IPS DF 6.9 (cell line): ENCODE data around the gene GMEB2.
"Not testable (repeated sequence)": the region's sequence is repeated elsewhere in the genome, so short reads cannot be mapped to it uniquely, and the experiment has no call there.

Experiments
- DNase-seq: peaks from one replicate; pipeline ENCODE4 v3.0.0-alpha.2; 2013; ENCODE audit warnings: low read depth, low spot score
- H3K27ac ChIP-seq: one replicate; pipeline ENCODE4 v1.5.1; 2013; ENCODE audit warnings: low read length, control low read depth
- H3K27me3 ChIP-seq: 2 replicates; pipeline ENCODE4 v1.6.1; 2013; ENCODE audit warnings: mild to moderate bottlenecking, low read length; ENCODE audit not compliant: control insufficient read depth, insufficient read depth
- H3K36me3 ChIP-seq: 2 replicates; pipeline ENCODE4 v1.6.1; 2013; ENCODE audit warnings: low read length; ENCODE audit not compliant: control insufficient read depth, insufficient read depth
- H3K4me1 ChIP-seq: 2 replicates; pipeline ENCODE4 v1.6.1; 2013; ENCODE audit warnings: low read length; ENCODE audit not compliant: control insufficient read depth, insufficient read depth
- H3K4me3 ChIP-seq: 2 replicates; pipeline ENCODE4 v1.5.1; 2013; ENCODE audit warnings: mild to moderate bottlenecking, low read length
- H3K9me3 ChIP-seq: 2 replicates; pipeline ENCODE4 v1.6.1; 2013; ENCODE audit warnings: low read length, inconsistent platforms; ENCODE audit not compliant: control insufficient read depth, insufficient read depth
- WGBS: extraction: QIAGEN DNeasy Blood & Tissue Kit; methylation state at CpG from one replicate; pipeline ENCODE4 v1.1.7; 2013; ENCODE audit warnings: mixed read lengths, missing lambda C conversion rate; ENCODE audit not compliant: insufficient read length, insufficient coverage; 5-methylcytosine and 5-hydroxymethylcytosine counted together

GMEB2 gene

DNA sequence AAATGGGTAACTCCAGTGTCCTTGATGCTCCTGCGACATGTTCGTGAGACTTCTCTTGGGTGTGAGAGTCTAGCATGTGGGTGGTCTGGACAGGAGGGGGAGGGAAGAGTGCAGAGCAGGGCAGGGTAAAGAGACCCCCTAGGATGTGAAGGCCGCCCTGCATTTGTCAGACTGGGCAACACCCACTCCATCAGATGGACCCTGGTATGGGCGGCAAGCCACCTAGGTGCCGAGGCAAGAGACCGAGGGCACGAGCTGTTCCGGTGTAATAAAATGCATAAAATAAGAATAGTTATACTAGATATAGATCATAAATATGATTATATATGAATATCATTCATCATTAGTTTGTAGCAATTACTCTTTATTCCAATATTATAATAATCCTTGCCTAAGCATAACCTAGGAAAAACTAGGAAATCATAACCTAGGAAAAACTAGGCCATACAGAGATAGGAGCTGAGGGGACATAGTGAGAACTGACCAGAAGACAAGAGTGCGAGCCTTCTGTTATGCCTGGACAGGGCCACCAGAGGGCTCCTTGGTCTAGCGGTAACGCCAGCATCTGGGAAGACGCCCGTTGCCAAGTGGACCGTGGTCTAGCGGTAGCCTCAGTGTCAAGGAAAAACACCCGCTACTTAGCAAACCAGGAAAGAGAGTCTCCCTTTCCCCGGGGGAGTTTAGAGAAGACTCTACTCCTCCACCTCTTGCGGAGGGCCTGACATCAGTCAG lies 12.9 kb downstream of the GMEB2 start:
- no CpG with 5 or more reads among the region's 18 CpGs for WGBS
- H3K36me3 ChIP-seq = peaks cover 32% of the 10 kb centered on the region
- H3K27ac ChIP-seq, H3K9me3 ChIP-seq, H3K4me3 ChIP-seq, H3K4me1 ChIP-seq, H3K27me3 ChIP-seq, DNase-seq: not testable (repeated sequence)

DNA sequence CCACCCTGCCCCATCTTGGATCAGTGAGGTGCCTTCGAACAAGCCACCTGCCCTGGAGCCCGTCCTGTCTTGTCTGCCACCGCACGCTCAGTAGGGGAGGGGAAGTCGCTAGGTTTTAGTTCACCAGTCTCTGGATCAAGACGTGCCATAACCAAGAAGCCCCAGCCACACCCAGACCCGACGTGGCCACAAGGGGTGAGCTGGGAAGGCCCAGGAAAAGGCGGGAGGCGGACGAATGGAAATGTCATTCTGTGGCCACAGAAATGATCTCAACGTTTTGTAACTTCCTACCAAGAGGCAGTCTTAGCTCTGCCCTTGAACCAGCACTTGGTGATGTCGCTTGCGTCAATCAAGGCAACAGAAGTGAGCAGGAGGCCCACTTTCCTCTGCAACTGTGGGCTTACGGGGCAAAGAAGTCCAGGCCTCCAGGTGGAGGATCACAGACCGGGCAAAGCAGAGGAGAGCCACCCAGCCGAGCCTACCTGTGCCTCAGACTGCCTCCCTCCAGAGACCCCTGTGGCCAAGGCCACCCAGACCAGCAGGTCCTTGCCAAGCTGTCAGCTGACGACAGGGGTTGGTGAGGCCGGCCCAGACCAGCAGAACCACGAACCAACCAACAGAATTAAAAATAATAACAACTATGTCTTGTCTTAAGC lies 14.5 kb downstream of the GMEB2 start:
- H3K36me3 ChIP-seq = peaks cover 20% of the 10 kb centered on the region; the same call in 1 of the 2 replicates

DNA sequence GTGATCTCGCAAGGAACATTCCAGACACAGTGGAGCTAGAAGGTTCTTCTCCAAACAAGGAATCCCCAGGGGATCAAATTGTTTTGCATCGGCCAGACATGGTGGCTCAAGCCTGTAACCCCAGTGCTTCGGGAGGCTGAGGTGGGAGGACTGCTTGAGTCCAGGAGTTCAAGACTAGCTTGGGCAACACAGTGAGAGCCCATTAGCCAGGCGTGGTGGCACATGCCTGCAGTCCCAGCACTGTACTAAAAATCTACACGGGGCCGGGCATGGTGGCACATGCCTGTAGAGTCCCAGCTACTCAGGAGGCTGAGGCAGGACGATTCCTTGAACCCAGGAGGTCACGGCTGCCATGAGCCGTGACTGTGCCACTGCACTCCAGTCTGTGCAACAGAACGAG lies 15.3 kb downstream of the GMEB2 start:
- H3K9me3 ChIP-seq = no peaks in the 10 kb centered on the region; the same call in 1 of the 2 replicates
- no peak for DNase-seq
- no peak overlapping the region for H3K27ac ChIP-seq
- H3K4me3 ChIP-seq = no peak overlapping the region
- 0 out of 2 replicates have a peak, but pooled peaks cover 14% of the 10 kb centered on the region for H3K36me3 ChIP-seq
- no CpG with 5 or more reads among the region's 10 CpGs for WGBS
- no peaks in the 10 kb centered on the region for H3K27me3 ChIP-seq
- no peaks in the 10 kb centered on the region for H3K4me1 ChIP-seq

More for the DNA sequence above, 14.5 kb downstream of the GMEB2 start:
- Histone ChIP-seq H3K27me3 (no peaks in the 10 kb centered on the region), H3K9me3 (no peaks in the 10 kb centered on the region; the same call in 1 of the 2 replicates), H3K4me1 (no peaks in the 10 kb centered on the region), H3K27ac (no peak overlapping the region), H3K4me3 (no peak overlapping the region)
- WGBS = no CpG with 5 or more reads among the region's 20 CpGs
- no peak for DNase-seq

DNA sequence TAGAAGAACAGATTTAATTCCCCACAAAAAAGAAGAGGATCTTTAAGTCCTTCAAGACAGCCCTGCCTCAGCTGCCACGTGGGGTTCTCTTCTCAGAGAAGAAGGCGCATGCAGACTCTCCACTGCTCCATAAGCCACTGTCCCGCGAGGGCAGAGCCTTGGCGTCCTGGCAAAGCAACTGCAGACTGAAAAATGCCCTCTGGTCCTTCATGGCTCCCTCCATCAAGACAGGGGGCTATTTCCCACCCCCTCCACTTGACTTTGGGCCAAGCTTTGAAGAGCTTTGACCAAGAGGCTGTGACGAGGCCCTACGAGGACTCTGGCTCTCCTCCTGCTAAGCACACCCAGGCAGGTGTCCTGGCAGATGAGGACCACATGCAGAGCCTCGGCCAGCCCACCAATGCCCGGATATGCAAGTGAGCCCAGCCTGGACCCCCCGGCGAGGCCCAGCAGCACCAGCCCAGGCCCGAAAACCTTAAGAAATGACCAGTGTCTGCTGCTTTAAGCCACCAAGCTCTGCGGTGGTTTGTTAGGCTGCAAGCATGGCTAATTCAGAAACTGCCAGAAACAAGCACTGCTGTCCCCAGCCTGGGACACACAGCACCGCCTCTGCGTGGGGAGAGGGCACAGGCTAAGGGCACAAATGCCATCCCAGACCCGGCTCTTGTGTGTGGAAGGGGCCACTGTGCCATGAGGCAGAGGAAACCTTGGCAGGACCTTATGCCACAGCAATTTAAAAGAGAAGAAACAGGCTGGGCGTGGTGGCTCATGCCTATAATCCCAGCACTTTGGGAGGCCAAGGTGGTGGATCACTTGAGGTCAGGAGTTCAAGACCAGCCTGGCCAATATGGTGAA lies 16.1 kb downstream of the GMEB2 start:
- no peaks in the 10 kb centered on the region; the same call in 1 of the 2 replicates for H3K9me3 ChIP-seq
- H3K4me1 ChIP-seq = no peaks in the 10 kb centered on the region
- no peak overlapping the region for H3K4me3 ChIP-seq
- no peak for DNase-seq
- no peak overlapping the region for H3K27ac ChIP-seq
- no CpG with 5 or more reads among the region's 17 CpGs for WGBS
- H3K27me3 ChIP-seq = no peaks in the 10 kb centered on the region
- H3K36me3 ChIP-seq = 0 out of 2 replicates have a peak, but pooled peaks cover 11% of the 10 kb centered on the region

DNA sequence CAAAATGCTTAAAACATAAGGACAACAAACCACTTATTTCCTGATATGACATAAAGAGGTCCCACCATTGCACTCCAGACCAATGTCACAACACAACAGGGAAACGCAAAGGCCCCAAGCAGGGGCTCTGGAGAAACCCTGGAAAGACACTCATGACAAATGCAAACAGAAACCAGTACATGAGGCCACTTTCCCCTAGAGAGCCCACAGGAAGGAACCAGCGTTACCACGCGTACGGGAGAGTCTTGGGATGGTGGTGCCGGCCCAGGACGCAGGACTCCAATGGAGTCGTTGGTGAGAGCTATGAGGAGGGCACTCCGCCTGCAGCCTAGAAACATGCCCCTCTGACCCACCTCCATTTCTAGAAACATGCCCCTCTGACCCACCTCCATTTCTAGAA lies 20.2 kb downstream of the GMEB2 start:
- no peaks in the 10 kb centered on the region for H3K9me3 ChIP-seq
- H3K4me1 ChIP-seq = no peaks in the 10 kb centered on the region; the same call in 1 of the 2 replicates
- no peaks in the 10 kb centered on the region for H3K27me3 ChIP-seq
- no peak overlapping the region for H3K4me3 ChIP-seq
- H3K36me3 ChIP-seq = peaks cover 17% of the 10 kb centered on the region
- WGBS = no CpG with 5 or more reads among the region's 9 CpGs
- H3K27ac ChIP-seq = no peak overlapping the region
- DNase-seq = no peak

DNA sequence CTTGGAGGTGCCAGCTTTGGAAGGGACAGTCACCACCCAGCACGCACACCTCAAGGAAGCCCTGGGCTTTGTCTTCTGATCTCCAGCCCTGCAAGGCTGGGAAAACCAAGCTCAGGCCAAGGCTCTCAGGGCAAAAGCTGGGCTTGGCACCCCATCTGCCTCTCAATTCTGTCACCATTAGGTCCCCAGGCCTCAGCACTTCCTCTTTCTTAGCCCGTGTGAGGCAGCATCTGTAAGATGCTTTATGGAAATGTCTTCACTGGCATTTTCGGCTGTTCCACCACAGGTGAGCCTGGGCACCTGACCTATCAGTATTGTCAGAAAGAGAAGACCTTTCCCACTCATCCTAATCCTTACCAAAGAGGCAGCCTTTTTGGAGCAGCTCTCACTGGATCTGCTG lies 24.6 kb downstream of the GMEB2 start:
- no peak overlapping the region for H3K27ac ChIP-seq
- DNase-seq = no peak
- no peaks in the 10 kb centered on the region for H3K9me3 ChIP-seq
- H3K36me3 ChIP-seq = peaks cover 18% of the 10 kb centered on the region
- no peak overlapping the region for H3K4me3 ChIP-seq
- no CpG with 5 or more reads among the region's 3 CpGs for WGBS
- H3K4me1 ChIP-seq = no peaks in the 10 kb centered on the region; the same call in 1 of the 2 replicates
- no peaks in the 10 kb centered on the region for H3K27me3 ChIP-seq

DNA sequence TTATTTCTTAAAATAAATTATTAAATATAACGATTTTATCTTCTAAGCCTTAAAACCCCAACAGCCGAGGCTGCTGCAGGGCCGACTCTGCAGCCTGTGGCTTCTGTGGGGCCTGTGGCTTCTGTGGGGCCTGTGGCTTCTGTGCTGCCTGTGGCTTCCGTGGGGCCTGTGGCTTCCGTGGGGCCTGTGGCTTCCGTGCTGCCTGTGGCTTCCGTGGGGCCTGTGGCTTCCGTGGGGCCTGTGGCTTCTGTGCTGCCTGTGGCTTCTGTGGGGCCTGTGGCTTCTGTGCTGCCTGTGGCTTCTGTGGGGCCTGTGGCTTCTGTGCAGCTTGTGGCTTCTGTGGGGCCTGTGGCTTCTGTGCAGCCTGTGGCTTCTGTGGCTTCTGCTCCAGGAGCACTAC lies 25.2 kb downstream of the GMEB2 start:
- H3K27ac ChIP-seq, H3K27me3 ChIP-seq, H3K4me3 ChIP-seq, H3K4me1 ChIP-seq, H3K9me3 ChIP-seq, DNase-seq: not testable (repeated sequence)
- H3K36me3 ChIP-seq = peaks cover 18% of the 10 kb centered on the region
- no CpG with 5 or more reads among the region's 8 CpGs for WGBS

DNA sequence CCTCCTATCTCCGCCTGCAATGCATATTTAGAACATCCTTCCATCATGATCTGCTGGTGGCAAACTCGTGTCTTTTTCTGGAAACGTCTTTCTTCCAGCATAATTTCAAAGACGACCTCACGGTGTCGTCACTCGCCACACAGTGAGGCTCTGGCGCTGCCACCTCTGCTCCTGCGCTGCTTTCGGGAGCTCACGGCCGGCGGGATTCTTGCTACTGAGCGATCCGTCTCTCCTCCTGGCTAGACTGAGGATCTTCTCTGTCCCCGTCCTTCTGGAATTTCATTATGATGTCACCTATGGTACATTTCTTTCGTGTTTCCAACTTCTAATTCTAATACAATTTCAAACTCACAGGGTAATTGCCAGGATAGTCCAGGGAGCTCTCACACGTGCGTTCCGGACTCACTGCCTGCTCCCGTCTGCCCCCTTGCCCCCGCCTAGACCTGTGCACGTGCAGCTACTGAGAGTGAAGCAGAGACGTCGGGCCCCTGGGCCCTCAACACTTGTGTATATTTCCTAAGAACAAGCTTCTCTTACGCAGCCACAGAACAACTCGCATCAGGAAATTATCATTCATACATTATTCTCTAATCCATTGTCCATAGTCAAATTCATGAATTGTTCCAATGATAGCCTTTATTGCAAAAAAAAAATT lies 27.4 kb downstream of the GMEB2 start:
- WGBS = no CpG with 5 or more reads among the region's 27 CpGs
- Histone ChIP-seq H3K27me3 (no peaks in the 10 kb centered on the region), H3K9me3 (no peaks in the 10 kb centered on the region), H3K27ac (no peak overlapping the region), H3K4me3 (no peak overlapping the region), H3K36me3 (peaks cover 18% of the 10 kb centered on the region), H3K4me1 (no peaks in the 10 kb centered on the region; the same call in 1 of the 2 replicates)
- DNase-seq = no peak

DNA sequence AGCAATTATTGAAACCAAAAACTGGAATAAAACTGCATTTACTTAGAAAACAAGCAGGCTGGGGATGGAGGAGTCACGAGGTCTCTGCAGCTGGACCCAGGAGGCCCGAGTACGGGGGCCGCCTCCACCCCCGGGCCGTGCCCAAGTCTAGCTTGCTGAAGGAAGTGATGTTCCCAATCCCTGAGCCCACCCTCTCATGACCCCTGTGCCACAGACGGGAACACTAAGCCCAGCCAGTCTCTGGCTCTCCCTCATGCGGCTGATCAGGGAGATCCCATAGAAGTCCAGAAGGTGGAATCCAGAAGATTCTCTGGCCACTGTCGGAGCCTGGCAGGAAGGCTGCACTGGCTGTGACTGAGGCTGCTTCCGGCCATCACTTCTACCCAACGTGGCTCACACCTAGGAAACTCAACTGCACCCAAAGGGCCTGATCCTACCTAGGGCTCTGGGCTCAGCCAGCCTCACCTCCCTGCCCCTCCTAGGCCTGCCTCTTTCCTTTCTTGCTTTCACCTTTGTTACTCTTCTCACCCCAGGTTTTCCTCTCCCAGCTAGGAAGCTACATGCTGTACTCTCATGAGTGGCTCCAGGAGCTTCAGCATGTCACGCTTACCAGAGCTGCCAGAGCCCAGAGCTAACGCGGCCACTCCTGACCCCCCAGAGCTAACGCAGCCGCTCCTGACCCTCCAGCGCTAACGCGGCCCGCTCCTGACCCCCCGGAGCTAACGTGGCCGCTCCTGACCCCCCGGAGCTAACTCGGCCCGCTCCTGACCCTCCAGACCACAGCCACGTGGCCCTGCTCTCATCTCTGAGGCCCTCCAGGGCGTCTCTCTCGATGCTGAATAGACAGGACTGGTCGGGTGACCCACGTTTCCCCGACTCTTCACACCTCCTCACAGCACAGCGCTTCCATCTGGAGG lies 28.2 kb downstream of the GMEB2 start:
- no peaks in the 10 kb centered on the region for H3K27me3 ChIP-seq
- H3K4me1 ChIP-seq = no peaks in the 10 kb centered on the region; the same call in 1 of the 2 replicates
- DNase-seq = no peak
- H3K36me3 ChIP-seq = peaks cover 18% of the 10 kb centered on the region
- WGBS = no CpG with 5 or more reads among the region's 33 CpGs
- H3K9me3 ChIP-seq = no peaks in the 10 kb centered on the region
- H3K27ac ChIP-seq = no peak overlapping the region
- no peak overlapping the region for H3K4me3 ChIP-seq
